Measurements from ENCODE around the gene PPP6R3.
"Not testable (repeated sequence)": the region's sequence is repeated elsewhere in the genome, so short reads cannot be mapped to it uniquely, and the experiment has no call there.

PPP6R3 gene

GRCh38 chr11:68527585-68527984 is 67.0 kb downstream of the PPP6R3 start:
- DNase-seq (ENCODE audit: low read depth), result no peak

DNA sequence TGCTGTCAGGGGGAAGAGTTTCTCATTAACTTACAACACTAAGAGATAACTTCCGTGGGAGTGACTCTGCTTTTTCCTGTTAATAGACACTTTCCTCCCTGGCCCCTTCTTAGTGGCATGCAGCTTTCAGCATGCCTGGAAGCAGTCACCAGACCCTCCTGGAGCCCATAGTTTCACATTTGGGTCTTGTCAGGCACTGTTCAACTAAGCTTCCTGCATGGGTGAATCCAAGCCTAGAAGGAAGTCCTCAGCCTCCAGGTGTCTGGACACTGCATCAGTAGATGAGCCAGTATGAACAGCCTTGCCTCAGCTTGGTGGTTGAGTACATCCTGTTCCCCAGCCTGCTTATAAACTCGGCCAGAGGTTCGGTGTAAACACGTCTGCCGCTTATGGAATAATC is 68.1 kb downstream of the PPP6R3 start:
- DNase-seq (ENCODE audit: low read depth), result no peak

GRCh38 chr11:68531129-68531693 is 70.7 kb downstream of the PPP6R3 start:
- DNase-seq (ENCODE audit: low read depth), result no peak

DNA sequence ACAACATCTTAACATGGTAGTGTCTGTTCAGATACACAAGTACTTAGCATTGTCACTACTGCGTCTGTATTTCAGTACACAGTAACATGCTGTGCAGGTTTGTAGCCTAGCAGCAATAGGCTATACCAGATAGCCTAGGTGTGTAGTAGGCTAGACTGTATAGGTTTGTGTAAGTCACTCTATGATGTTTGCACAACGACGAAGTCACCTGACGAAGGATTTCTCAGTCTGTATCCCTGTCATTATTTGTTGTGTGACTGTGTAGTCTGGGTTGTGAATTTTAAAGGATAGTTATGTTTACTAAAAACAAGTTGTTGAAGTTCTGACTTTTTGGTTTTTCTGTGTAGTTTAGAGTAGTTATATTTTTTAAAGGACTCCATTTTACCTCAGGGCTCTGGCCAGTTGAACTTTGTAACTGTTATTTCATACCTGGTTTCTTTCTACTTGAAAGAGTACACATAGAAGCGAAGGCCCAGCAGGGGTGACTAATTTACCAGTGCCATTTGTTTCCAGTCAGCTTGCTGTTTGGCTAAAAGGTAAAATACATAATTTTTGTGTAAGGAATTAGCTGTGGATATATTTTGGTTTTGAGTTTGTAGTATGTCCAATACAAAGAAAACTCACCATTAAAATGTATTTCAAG is 72.3 kb downstream of the PPP6R3 start:
- no peak for DNase-seq (ENCODE audit: low read depth)

DNA sequence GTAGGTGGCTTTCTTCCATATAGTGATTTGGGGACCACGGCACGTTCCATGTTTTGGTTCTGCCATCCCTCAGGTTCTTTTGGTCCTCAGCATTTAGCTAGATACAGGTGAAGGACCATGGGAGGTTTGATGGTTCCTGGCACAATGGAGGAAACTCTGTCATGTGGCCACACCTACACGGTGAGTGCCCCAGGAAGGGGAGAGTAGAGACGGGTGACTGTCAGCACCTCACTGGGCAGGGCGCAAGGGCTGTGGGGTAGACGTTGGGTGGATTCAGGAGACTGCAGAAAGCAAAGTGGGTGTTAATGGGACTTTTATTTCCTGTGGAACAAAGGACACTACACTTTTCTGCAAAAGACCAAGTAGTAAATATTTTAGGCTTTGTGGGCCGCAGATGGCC is 73.4 kb downstream of the PPP6R3 start:
- DNase-seq (ENCODE audit: low read depth), result no peak

DNA sequence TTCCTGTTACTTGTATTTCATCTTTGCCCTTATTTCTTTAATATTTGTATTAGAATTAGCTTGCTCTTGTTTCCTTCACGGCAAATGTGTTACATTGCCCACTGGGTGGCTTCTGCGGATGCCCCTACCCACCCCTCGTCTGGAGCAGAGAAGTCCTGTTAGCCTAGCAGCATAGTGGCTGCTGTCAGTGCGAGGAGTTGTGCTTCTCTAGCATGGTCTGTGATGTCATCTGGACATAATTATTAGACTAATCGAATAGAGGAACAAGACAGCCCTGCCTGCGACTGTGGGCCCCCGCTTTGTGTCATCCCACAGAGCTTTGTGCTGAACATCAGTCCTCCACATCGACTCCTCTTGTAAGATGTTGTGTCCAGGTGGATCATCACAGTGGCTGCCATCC is 74.5 kb downstream of the PPP6R3 start:
- no peak for DNase-seq (ENCODE audit: low read depth)

- no peak for DNase-seq (ENCODE audit: low read depth)
Observed at GRCh38 chr11:68536706-68537105, 76.2 kb downstream of the PPP6R3 start.

DNA sequence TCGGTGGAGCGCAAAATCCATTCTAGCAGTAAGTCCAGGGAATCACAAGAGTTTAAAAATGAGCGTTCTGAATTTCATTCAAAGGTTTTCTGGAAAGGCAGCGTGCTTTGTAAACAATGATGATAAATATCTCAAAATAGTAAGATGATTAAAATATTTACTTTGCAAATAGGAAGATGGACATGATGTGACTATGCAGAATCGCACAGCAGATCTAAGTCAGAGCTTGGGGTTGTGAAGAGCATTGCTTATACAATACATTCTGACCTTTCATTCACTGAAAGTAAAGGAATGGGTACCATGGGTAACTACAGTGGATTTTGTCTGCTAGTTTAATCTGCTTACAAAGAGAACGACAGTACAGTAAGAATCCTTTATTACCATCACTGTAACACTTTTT is 77.5 kb downstream of the PPP6R3 start:
- no peak for DNase-seq (ENCODE audit: low read depth)

DNA sequence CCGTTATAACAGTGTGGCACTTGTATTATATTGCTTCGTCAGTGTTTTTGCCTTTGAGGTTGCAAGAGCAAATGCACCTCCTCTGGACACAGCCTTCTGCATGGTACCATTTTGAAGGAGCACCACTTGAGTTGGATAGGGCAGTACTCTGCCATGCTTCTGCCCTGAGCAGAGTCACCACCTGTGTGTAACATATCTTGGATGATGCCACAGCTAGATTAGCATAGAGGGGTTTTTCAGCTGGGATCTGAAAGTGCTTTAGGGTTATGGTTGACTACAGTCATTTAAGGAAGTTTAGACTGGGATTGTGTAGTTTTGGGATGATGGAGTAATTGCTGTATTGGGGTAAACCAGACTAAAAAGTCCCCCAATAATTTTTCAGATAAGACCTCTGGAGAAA is 78.8 kb downstream of the PPP6R3 start:
- no peak for DNase-seq (ENCODE audit: low read depth)

- DNase-seq (ENCODE audit: low read depth), result not testable (repeated sequence)
Observed at GRCh38 chr11:68540504-68540903, 80.0 kb downstream of the PPP6R3 start.

- DNase-seq (ENCODE audit: low read depth), result no peak
Observed at GRCh38 chr11:68541116-68541515, 80.6 kb downstream of the PPP6R3 start.

GRCh38 chr11:68541991-68542390 is 81.4 kb downstream of the PPP6R3 start:
- DNase-seq (ENCODE audit: low read depth), result no peak

GRCh38 chr11:68542617-68543016 is 82.1 kb downstream of the PPP6R3 start:
- DNase-seq (ENCODE audit: low read depth), result no peak

- DNase-seq (ENCODE audit: low read depth), result no peak
Observed at GRCh38 chr11:68543594-68543993, 83.0 kb downstream of the PPP6R3 start.

GRCh38 chr11:68545347-68545746 is 84.8 kb downstream of the PPP6R3 start:
- no peak for DNase-seq (ENCODE audit: low read depth)

DNA sequence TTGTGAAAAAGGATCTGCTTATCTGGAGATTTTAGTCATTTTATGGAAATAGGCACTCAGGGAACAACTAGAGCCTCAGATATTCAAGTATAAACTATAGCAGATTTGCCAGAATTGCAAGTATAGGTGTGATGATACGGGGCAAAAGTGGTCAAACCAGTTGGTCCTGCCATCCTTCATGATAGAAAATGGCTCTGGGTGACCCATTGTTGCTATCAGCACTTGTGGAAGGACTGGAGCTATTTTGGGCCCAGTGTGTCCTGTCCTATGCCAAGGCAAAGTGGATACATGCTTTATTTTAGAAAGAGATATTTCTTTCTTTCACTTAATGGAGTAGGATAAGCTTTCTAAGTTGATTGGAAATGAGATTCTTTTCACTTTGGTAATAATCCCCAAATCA is 85.2 kb downstream of the PPP6R3 start:
- no peak for DNase-seq (ENCODE audit: low read depth)

- DNase-seq (ENCODE audit: low read depth), result no peak
Observed at GRCh38 chr11:68546555-68546954, 86.0 kb downstream of the PPP6R3 start.

GRCh38 chr11:68549789-68550484 is 89.4 kb downstream of the PPP6R3 start:
- DNase-seq (ENCODE audit: low read depth), result no peak

GRCh38 chr11:68550485-68550817 is 89.9 kb downstream of the PPP6R3 start:
- DNase-seq (ENCODE audit: low read depth), result peak; percentile 15

DNA sequence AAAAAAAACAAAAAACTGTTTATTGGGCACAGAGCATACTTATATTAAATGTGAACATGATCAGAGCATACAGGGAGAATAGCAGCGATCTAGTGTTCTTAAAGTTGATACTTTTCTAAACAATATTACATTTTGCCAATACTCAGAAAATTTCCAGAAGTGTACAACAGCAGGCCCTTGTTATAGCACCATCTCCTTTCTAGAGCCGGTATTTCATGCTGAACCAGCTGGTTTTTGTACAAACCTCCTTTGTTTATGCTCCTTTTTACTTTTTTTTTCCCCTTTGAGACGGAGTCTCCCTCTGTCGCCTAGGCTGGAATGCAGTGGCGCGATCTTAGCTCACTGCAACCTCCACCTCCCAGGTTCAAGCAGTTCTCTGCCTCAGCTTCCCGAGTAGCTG is 90.7 kb downstream of the PPP6R3 start:
- DNase-seq (ENCODE audit: low read depth), result no peak

- no peak for DNase-seq (ENCODE audit: low read depth)
Observed at GRCh38 chr11:68551777-68552176, 91.2 kb downstream of the PPP6R3 start.

- no peak for DNase-seq (ENCODE audit: low read depth)
Observed at GRCh38 chr11:68552542-68552941, 92.0 kb downstream of the PPP6R3 start.

DNA sequence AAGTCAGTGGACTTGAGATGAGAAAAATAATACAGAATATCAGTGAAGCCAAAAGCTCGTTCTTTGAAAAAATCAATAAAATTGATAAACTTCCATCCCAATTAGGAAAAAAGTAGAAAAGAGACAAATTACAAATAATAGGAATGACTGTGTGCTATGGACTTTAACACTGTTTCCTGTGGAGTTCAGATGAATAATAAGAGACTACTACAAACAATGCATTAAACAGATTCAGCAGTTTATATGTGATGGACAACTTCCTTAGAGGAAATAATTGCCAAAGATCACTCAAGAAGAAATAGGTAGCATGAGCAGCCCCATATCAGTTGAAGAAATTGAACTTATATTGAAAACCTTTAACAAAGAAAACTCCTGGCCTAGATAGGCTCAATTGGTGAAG is 99.7 kb downstream of the PPP6R3 start:
- no peak for DNase-seq (ENCODE audit: low read depth)

- no peak for DNase-seq (ENCODE audit: low read depth)
Observed at GRCh38 chr11:68563454-68563853, 102.9 kb downstream of the PPP6R3 start.

Measured in activated T-cell treated with anti-CD3 and anti-CD28 coated beads for 48 hours (primary cell).